ENCODE data around the gene THOC1. TPM values are rescaled to one million over a fixed set of nuclear protein-coding genes. Genes with fewer than 3 reads are reported as not detected.

THOC1 gene
- total RNA-seq, 1 donor from 2014 or later = 45.8 TPM

GRCh38 chr18:213505-213904 lies 54.3 kb downstream of the THOC1 start:
- H3K4me1 Mint-ChIP-seq (ENCODE audit: unreplicated experiment) = peaks cover 19% of the 10 kb centered on the region
- no peak for DNase-seq (ENCODE audit: low spot score)
- TF ChIP-seq, protein P1, sequence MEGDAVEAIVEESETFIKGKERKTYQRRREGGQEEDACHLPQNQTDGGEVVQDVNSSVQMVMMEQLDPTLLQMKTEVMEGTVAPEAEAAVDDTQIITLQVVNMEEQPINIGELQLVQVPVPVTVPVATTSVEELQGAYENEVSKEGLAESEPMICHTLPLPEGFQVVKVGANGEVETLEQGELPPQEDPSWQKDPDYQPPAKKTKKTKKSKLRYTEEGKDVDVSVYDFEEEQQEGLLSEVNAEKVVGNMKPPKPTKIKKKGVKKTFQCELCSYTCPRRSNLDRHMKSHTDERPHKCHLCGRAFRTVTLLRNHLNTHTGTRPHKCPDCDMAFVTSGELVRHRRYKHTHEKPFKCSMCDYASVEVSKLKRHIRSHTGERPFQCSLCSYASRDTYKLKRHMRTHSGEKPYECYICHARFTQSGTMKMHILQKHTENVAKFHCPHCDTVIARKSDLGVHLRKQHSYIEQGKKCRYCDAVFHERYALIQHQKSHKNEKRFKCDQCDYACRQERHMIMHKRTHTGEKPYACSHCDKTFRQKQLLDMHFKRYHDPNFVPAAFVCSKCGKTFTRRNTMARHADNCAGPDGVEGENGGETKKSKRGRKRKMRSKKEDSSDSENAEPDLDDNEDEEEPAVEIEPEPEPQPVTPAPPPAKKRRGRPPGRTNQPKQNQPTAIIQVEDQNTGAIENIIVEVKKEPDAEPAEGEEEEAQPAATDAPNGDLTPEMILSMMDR (IDR thresholded peaks at IDR 0.05; ENCODE audit: unreplicated experiment) = no peak
- peaks cover 2% of the 10 kb centered on the region for H3K27me3 Mint-ChIP-seq (ENCODE audit: unreplicated experiment)
- no peak overlapping the region for H3K4me3 Mint-ChIP-seq (ENCODE audit: unreplicated experiment)
- H3K27ac Mint-ChIP-seq (ENCODE audit: unreplicated experiment) = no peak overlapping the region
- no peaks in the 10 kb centered on the region for H3K9me3 Mint-ChIP-seq (ENCODE audit: unreplicated experiment)
- peaks cover 32% of the 10 kb centered on the region for H3K36me3 Mint-ChIP-seq (ENCODE audit: low read depth, unreplicated experiment)

DNA sequence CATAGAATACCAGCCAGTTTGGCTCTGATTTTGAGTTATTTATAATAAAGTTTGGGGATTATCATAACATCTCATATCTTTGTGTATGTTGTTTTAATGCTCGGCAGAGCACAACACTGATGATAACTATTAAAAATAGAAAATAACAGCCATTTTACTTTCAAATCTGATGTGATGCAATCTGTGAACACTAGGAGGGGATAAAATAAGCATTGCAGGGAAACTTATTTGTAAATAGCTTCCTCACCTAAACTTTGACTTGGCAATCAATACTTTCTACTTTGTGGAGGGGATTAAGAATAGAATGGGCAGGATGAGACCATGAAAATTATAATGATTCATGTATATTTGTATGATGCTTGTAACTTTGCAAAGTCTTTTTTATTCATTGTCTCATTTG lies 55.1 kb downstream of the THOC1 start:
- Mint-ChIP-seq H3K27ac (ENCODE audit: unreplicated experiment) (no peak overlapping the region), H3K27me3 (ENCODE audit: unreplicated experiment) (peaks cover 2% of the 10 kb centered on the region), H3K36me3 (ENCODE audit: low read depth, unreplicated experiment) (peaks cover 26% of the 10 kb centered on the region), H3K9me3 (ENCODE audit: unreplicated experiment) (no peaks in the 10 kb centered on the region), H3K4me1 (ENCODE audit: unreplicated experiment) (peaks cover 19% of the 10 kb centered on the region), H3K4me3 (ENCODE audit: unreplicated experiment) (no peak overlapping the region)
- TF ChIP-seq, protein P1 (IDR thresholded peaks at IDR 0.05; ENCODE audit: unreplicated experiment) = no peak
- no peak for DNase-seq (ENCODE audit: low spot score)

DNA sequence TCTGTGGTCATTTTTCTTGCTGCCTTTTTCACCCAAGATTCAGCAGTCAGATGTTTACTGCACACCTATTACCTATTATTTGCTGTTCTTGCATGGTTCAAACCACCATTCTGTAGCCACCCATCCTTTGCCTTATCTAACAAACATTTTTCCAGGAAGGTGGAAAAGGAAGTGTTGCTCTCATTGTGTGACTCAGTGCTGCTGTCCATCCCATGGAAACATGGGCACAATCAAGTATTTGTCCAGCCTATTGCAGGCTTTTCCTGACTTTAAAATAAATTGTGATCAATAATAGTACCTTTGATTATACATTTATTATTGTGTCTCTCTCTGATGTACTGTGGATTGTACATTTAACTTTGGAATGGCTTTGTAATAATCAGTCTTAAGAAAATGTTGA lies 56.3 kb downstream of the THOC1 start:
- Mint-ChIP-seq H3K4me1 (ENCODE audit: unreplicated experiment) (peaks cover 16% of the 10 kb centered on the region), H3K36me3 (ENCODE audit: low read depth, unreplicated experiment) (peaks cover 16% of the 10 kb centered on the region), H3K27me3 (ENCODE audit: unreplicated experiment) (peaks cover 2% of the 10 kb centered on the region), H3K27ac (ENCODE audit: unreplicated experiment) (peak overlapping the region; percentile 81), H3K4me3 (ENCODE audit: unreplicated experiment) (no peak overlapping the region), H3K9me3 (ENCODE audit: unreplicated experiment) (no peaks in the 10 kb centered on the region)
- TF ChIP-seq, protein P1 (IDR thresholded peaks at IDR 0.05; ENCODE audit: unreplicated experiment) = no peak
- no peak for DNase-seq (ENCODE audit: low spot score)

DNA sequence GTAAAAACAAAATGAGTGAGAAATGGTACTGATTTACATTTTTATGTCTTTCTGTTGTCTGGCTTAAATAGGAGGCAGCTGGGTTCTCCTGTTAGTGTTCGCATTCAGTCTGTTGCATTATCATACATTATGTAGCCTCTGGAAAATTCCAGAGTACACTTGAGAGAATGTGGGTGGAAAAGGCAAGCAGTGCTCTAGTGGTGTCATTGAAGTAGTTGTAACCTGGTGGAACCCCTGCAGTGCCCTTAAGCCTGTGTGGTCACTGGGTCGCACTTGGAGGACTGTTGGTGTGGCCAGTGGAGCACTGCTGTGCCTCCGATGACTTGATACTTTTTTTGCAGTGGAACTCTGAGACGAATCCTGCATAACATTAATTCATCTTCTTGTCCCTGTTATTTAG lies 57.1 kb downstream of the THOC1 start:
- Mint-ChIP-seq H3K9me3 (ENCODE audit: unreplicated experiment) (no peaks in the 10 kb centered on the region), H3K4me3 (ENCODE audit: unreplicated experiment) (no peak overlapping the region), H3K36me3 (ENCODE audit: low read depth, unreplicated experiment) (peaks cover 20% of the 10 kb centered on the region), H3K27me3 (ENCODE audit: unreplicated experiment) (peaks cover 2% of the 10 kb centered on the region), H3K27ac (ENCODE audit: unreplicated experiment) (no peak overlapping the region), H3K4me1 (ENCODE audit: unreplicated experiment) (peaks cover 16% of the 10 kb centered on the region)
- no peak for DNase-seq (ENCODE audit: low spot score)
- TF ChIP-seq, protein P1 (IDR thresholded peaks at IDR 0.05; ENCODE audit: unreplicated experiment) = no peak

- no peak overlapping the region for H3K27ac Mint-ChIP-seq (ENCODE audit: unreplicated experiment)
Measured at GRCh38 chr18:210075-210474, 57.8 kb downstream of the THOC1 start.

More at GRCh38 chr18:210075-210474, 57.8 kb downstream of the THOC1 start:
- DNase-seq (ENCODE audit: low spot score) = no peak
- TF ChIP-seq, protein P1 (IDR thresholded peaks at IDR 0.05; ENCODE audit: unreplicated experiment) = no peak
- Mint-ChIP-seq H3K4me3 (ENCODE audit: unreplicated experiment) (no peak overlapping the region), H3K36me3 (ENCODE audit: low read depth, unreplicated experiment) (peaks cover 23% of the 10 kb centered on the region), H3K9me3 (ENCODE audit: unreplicated experiment) (no peaks in the 10 kb centered on the region), H3K27me3 (ENCODE audit: unreplicated experiment) (peaks cover 2% of the 10 kb centered on the region), H3K4me1 (ENCODE audit: unreplicated experiment) (peaks cover 11% of the 10 kb centered on the region)
